ENCODE results near the gene POLN. TPM values are rescaled to one million over a fixed set of nuclear protein-coding genes. Genes with fewer than 3 reads are reported as not detected.

POLN gene
- total RNA-seq, 4 donors from 2014 or later = 3.3 to 9.6 (median 5.5) TPM

- 68 to 76% methylated on average over 12 to 15 of the region's 15 CpGs for WGBS, 2 donors
- Histone ChIP-seq H3K9me3 (no peaks in the 10 kb centered on the region), H3K4me3 (no peak overlapping the region), H3K27me3 (peaks cover 0 to 19% of the 10 kb centered on the region in 2 donors), H3K4me1 (peaks cover 0 to 10% (median 0%) of the 10 kb centered on the region in 4 donors), H3K36me3 (no peaks in the 10 kb centered on the region), H3K27ac (peak overlapping the region in 1 of 4 donors; percentile 58)
- no peak for TF ChIP-seq EP300 (IDR thresholded peaks at IDR 0.05)
- no peak for TF ChIP-seq POLR2A (IDR thresholded peaks at IDR 0.05)
- TF ChIP-seq, protein P1, sequence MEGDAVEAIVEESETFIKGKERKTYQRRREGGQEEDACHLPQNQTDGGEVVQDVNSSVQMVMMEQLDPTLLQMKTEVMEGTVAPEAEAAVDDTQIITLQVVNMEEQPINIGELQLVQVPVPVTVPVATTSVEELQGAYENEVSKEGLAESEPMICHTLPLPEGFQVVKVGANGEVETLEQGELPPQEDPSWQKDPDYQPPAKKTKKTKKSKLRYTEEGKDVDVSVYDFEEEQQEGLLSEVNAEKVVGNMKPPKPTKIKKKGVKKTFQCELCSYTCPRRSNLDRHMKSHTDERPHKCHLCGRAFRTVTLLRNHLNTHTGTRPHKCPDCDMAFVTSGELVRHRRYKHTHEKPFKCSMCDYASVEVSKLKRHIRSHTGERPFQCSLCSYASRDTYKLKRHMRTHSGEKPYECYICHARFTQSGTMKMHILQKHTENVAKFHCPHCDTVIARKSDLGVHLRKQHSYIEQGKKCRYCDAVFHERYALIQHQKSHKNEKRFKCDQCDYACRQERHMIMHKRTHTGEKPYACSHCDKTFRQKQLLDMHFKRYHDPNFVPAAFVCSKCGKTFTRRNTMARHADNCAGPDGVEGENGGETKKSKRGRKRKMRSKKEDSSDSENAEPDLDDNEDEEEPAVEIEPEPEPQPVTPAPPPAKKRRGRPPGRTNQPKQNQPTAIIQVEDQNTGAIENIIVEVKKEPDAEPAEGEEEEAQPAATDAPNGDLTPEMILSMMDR (IDR thresholded peaks at IDR 0.05) = no peak
- no peak for DNase-seq (ENCODE audit: low spot score in 2 of 2)
Observed at GRCh38 chr4:2066011-2066551, 175.8 kb downstream of the POLN start.

- DNase-seq (ENCODE audit: low spot score in 2 of 2) = no peak
- Histone ChIP-seq H3K27ac (peak overlapping the region in 1 of 4 donors; percentile 58), H3K9me3 (no peaks in the 10 kb centered on the region), H3K4me1 (peaks cover 0 to 14% (median 0%) of the 10 kb centered on the region in 4 donors), H3K27me3 (peaks cover 0 to 25% of the 10 kb centered on the region in 2 donors), H3K36me3 (no peaks in the 10 kb centered on the region), H3K4me3 (no peak overlapping the region)
- WGBS, 2 donors = 64% methylated on average over 22 to 24 of the region's 24 CpGs
- TF ChIP-seq POLR2A (IDR thresholded peaks at IDR 0.05) (no peak), EP300 (IDR thresholded peaks at IDR 0.05) (no peak)
- TF ChIP-seq, protein P1 (IDR thresholded peaks at IDR 0.05) = no peak
Observed at GRCh38 chr4:2065106-2065930, 176.6 kb downstream of the POLN start.

- no peak for TF ChIP-seq EP300 (IDR thresholded peaks at IDR 0.05)
- WGBS, 2 donors = 80 to 89% methylated on average over 12 to 39 of the region's 40 CpGs
- Histone ChIP-seq H3K27me3 (peaks cover 0 to 27% of the 10 kb centered on the region in 2 donors), H3K9me3 (no peaks in the 10 kb centered on the region), H3K4me1 (peaks cover 0 to 22% (median 0%) of the 10 kb centered on the region in 4 donors), H3K4me3 (no peak overlapping the region), H3K36me3 (no peaks in the 10 kb centered on the region), H3K27ac (peak overlapping the region in 2 of 4 donors; percentile 17 to 58)
- DNase-seq (ENCODE audit: low spot score in 2 of 2) = no peak
Observed at GRCh38 chr4:2064276-2064991, 177.5 kb downstream of the POLN start.

DNA sequence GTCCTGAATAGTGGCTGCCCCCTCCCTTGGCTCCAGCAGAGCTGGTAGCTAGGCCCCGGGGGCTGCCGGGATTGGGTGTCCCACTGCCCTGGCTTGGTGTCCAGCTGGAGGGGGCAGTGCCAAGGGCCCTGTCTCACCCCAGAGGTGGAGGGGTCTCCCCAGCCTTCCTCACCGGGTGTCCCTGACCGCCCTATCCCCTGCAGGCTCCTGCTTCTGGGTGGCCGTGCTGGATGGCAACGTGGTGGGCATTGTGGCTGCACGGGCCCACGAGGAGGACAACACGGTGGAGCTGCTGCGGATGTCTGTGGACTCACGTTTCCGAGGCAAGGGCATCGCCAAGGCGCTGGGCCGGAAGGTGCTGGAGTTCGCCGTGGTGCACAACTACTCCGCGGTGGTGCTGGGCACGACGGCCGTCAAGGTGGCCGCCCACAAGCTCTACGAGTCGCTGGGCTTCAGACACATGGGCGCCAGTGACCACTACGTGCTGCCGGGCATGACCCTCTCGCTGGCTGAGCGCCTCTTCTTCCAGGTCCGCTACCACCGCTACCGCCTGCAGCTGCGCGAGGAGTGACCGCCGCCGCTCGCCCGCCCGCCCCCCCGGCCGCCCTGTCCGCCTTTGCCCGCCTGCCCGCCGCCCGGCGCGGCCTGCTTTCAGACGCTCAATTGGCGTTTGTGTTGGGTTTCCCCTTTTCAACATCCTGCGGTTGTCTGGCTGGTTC lies 178.2 kb downstream of the POLN start:
- H3K27ac ChIP-seq = no peak overlapping the region
- H3K9me3 ChIP-seq = no peaks in the 10 kb centered on the region
- WGBS, 2 donors = 97 to 98% methylated on average over 18 to 45 of the region's 53 CpGs
- no peaks in the 10 kb centered on the region for H3K36me3 ChIP-seq
- peaks cover 0 to 22% (median 0%) of the 10 kb centered on the region in 4 donors for H3K4me1 ChIP-seq
- DNase-seq (ENCODE audit: low spot score in 2 of 2) = no peak
- no peak overlapping the region for H3K4me3 ChIP-seq
- TF ChIP-seq POLR2A (IDR thresholded peaks at IDR 0.05) (no peak), EP300 (IDR thresholded peaks at IDR 0.05) (no peak)
- TF ChIP-seq, protein P1 (IDR thresholded peaks at IDR 0.05) = no peak
- H3K27me3 ChIP-seq = peaks cover 0 to 26% of the 10 kb centered on the region in 2 donors

DNA sequence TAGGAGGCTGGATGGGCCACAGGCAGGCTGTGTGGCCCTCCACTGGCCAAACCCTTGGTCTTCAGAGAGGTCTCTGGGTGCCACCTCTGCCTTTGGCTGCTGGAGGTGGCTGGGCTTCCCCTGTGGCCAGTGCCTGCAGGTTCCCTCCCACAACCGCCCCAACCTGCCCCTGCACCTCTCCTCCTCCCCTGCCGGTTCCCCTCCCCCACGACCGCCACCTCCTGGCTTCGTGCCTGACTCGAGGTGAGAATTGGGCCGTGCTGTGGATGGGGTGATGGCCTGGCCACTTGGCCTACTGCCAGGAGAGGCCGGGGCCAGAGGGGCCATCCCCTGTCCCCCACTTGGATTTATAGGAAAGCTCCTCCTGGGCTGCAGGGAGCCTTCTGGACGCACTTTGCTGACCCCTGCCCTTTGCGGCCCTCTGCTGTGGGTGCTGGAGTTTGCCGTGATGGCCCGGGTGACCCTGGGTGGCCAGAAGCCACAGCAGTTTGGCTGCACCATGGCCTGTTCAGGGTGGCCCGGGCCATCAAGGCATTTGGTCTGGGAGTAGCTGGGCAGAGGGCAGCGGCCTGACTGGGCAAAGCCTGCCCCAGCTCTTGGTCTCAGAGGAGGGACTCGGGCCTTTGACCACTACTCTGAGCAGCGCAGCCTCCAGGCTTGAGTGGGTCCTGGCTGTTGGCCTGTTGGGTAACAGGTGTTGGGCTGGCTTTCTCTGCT lies 179.0 kb downstream of the POLN start:
- DNase-seq (ENCODE audit: low spot score in 2 of 2) = no peak

More for the DNA sequence above, 179.0 kb downstream of the POLN start:
- WGBS, 2 donors = 73 to 79% methylated on average over 5 to 14 of the region's 16 CpGs
- Histone ChIP-seq H3K36me3 (no peaks in the 10 kb centered on the region), H3K27me3 (peaks cover 0 to 30% of the 10 kb centered on the region in 2 donors), H3K9me3 (no peaks in the 10 kb centered on the region), H3K27ac (no peak overlapping the region), H3K4me3 (no peak overlapping the region), H3K4me1 (peaks cover 0 to 30% (median 5%) of the 10 kb centered on the region in 4 donors)
- TF ChIP-seq, protein P1 (IDR thresholded peaks at IDR 0.05) = no peak
- TF ChIP-seq EP300 (IDR thresholded peaks at IDR 0.05) = no peak
- no peak for TF ChIP-seq POLR2A (IDR thresholded peaks at IDR 0.05)

All from tibial nerve (tissue), 4 donors.